HL-60/S4 (cell line): ENCODE measurements around the gene GNB1.
"Not testable (repeated sequence)": the region's sequence is repeated elsewhere in the genome, so short reads cannot be mapped to it uniquely, and the experiment has no call there.

Experiments
- in situ Hi-C: fragments of 300-500 bp; cut with MboI; formaldehyde crosslinking; loops from 2 replicates; pipeline ENCODE4 v1.14.3; 2022; ENCODE audit warnings: low sequenced_read_pairs

GNB1 gene

DNA sequence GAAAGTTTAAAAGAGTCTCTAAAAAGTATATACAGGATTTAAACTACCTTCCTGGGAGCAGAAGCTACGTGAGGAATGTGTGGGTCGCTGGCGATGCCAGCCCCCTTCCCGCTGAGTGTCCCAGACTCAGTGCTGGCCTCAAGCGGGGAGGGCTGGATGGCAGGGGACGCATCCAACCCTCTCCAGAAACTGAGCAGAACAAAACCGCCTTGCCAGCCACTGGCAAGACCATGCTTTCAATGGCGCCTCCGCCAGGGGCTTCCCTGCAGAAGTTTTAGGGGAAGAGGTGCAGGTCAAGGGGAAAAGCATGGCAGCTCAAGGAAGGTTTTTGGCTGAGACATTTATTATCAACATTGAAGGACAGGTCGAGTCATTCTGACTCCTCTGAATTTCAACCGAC is 138.7 kb downstream of the GNB1 start:
- in situ Hi-C loops: no loop called here

DNA sequence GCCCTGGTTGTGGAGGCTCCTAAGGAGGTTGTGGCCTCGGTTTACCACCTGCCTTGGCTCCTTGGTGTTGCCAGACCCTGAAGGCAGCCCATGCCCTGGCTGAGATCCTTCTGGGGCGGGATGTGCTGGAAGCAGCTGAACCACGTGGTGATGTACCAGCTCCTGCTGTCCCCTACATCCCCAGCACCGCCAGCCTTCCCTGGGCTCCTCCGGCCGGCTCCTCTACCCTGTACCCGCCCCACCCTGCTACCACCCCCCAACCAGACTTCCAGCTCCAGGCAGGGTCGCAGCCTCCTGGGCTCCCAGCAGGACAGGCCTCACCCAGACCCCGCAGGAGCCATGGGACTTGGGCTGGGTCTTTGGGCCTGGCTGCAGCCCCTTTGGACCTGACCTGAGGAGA is 140.9 kb downstream of the GNB1 start:
- in situ Hi-C loops: not testable (repeated sequence)

DNA sequence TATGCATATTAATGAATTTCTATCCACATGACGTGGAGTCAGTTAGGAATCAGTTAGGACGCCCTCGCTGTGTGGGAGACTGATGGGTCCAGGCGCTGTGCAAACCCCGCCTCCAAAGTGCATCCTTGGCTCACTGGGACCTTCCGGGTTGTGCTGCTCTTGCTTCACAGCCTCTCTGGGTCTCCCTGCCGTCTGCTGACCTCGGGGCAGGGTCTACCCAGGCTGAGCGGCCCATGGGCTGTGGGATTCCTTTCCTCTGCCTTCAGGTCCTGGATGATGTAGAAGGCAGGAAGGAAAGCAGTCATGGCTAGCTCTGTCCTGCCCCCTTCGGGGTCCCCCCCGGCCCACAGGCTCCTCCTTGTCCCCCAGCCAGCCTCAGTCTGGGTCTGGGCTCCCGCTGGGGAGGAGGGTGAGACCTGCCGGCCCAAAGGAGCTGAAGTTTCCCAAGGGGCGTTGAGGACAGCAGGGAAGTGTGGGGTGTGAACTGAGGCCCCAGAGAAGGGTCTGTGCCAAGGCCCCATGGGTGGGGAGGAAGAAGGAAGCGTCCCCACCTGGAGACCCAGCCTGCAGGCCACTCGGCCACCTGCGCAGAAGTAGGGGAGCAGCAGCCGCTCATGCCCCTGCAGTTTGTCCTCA is 142.1 kb downstream of the GNB1 start:
- in situ Hi-C loops: no loop called here

DNA sequence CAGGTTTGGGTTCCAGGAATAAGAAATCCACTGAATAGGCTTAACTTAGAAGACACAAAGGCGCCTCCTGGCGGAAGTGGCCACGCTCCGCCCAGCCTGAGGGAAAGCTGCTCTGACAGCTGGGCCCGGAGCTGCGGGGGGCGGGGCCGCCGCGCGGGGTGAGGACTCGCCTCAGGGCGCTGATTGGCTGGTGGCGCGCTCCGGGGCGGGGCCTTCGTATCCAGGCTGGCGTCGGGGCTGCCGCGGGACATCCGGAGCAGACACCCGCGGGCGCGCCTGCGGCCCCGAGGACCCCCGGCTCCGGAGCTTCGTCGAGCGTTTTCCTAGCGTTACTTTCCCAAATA is 144.3 kb downstream of the GNB1 start:
- in situ Hi-C loops: not testable (repeated sequence)

DNA sequence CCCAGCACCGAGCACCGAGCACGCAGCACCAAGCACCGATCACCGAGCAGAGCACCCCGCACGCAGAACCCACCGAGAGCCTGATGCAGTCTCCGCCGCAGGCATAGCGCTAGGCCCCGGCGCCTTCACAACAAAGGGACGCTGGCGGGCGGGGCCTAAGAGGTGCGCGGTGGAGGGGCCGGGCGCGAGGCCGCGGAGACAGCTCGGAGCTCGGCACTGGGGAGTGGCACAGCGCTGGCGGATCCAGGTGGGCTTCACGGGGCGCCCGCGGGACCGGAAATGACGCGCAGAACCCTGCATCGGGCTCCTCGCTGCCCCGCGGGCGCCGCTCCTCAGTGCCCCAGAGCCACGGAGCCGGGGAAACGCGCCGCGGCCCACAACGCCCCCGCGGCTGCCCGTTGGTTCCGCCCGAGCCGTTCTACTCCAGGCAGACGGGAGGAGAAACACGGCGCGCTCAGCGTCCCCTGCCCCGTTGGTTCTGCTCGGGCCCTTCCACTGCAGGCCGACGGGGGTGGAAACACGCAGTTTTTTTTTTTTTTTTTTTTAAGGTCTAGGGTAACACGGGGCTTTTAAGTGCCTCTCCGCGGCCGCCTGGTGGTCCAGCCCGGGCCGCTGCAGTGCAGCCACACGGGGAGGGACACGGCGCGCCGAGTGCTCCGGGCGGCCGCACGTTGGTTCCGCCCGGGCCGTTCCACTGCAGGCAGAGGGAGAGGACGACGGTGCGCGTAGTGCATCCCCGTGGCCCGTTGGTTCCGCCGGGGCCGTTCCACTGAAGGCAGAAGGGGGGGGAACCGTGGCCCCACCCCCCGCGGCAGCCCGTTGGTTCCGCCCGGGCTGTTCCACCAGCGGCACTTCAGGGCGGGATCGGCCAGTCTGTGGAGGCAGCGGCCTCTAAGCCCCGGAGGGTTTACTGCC is 145.0 kb downstream of the GNB1 start:
- in situ Hi-C loops: not testable (repeated sequence)

DNA sequence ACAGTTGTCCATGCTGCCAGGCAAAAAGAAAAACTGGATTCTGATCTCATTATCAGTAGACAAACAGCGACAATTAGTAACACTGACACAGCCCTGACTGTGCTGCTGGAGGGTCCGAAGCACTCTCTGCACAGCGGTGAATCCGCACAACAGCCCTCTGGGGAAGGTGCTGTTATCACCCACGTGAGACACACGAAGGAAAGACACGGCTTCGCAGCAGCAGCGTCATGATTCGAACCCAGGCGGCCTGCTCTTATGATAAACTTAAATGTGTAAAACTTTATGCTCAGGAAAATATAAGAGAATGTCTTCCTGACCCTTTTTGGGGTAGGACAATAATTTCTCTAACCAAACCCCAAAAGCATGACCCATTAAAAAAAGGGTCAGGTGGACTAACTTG is 148.4 kb downstream of the GNB1 start:
- in situ Hi-C loops: not testable (repeated sequence)

DNA sequence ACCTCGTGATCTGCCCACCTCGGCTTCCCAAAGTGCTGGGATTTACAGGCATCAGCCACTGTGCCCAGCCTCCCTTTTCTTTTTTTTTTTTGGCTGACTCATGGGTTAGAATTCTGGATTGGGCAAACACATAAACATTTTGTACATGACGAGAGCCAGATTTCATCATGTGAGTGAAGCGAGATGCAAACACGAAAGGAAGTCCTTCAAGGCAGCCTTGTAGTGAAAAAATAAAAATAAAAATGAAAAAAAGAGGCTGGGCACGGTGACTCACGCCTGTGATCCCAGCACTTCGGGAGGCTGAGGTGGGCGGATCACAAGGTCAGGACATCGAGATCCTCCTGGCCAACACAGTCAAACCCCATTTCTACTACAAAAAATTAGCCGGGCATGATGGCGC is 149.9 kb downstream of the GNB1 start:
- in situ Hi-C loops: not testable (repeated sequence)

DNA sequence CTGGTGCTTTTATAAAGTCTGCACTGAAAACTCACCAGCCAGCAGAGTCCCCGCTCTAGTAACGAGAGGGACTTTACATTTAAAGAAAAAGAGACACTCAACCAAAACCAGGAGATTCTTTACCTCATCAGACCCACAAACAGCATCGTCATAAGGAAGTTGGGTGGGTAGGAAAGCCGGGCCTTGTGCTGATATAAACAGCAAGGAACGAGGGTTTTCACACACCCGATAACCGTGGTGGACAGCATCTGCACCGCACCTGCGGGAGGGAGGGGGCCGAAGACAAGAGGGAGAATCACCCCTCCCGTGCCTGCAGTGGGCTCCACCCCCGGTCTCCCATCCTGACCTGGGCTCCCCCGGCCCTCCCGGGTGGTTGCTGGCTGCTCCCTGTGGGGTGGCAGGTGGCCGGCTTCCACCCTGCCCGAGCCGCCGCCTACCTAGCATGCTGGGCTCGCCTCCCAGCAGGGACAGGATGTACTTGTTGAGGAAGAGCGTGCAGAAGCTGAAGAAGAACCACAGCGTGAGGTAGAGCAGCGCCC is 152.0 kb downstream of the GNB1 start:
- in situ Hi-C loops: not testable (repeated sequence)

DNA sequence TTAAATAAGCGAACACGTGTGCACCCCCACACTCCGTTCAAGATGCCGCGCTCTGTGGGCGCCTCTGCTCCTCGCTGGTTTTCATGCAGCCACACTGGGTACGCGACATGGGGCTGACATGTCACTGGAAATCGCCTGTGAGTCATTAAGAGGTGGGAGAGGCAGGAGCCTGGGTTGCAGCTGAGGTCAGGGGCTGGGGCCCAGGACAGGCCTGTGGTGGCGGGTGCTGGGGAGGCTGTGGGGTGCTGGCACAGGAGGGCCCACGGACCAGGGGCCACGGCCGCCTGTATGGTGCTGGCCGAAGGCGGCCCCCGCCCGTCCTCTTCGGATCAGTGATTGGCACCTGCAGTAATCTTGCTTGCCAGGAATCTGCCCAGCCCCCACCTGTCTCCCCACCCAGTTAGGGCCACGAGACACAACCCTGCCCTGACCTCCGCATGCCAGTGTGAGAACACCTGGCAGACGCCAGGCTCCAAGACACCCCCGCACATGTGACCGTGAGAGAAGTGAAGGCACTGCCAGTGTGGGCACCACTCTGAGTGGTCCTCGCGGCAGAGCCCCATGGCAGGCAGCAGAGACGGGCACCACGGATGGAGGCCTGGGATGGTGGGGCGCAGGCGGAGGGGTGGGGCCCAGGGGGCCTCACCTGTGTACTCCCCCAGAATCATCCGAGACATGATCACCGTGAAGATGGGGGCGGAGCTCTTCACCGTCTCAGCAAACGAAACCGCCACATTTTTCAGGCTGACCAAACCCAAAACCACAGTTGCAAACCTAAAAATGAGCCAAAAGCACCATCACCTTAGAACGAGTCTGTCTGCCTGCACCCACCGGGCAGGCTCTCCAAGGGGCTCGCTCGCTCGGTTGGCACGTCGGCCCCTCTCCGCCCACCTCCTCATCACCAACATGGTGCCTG is 153.0 kb downstream of the GNB1 start:
- in situ Hi-C loops: not testable (repeated sequence)
